Epidermal melanocyte (primary cell): ENCODE data around the gene LCOR.
A peak's percentile ranks its signal among the peaks of the same experiment; 100 is the strongest.

Experiments used
- DNase-seq: peaks from one replicate; pipeline ENCODE4 v3.0.0; 2011; ENCODE audit warnings: low spot score; ENCODE audit not compliant: insufficient read length

Gene LCOR

GRCh38 chr10:96986200-96986856 is 154.2 kb downstream of the LCOR start:
- DNase-seq: no peak

- no peak for DNase-seq
Observed at GRCh38 chr10:96987141-96987841, 155.2 kb downstream of the LCOR start.

- no peak for DNase-seq
Observed at GRCh38 chr10:96987842-96988175, 155.7 kb downstream of the LCOR start.

GRCh38 chr10:96988426-96988825 is 156.3 kb downstream of the LCOR start:
- no peak for DNase-seq

GRCh38 chr10:96991313-96991841 is 159.3 kb downstream of the LCOR start:
- no peak for DNase-seq

- DNase-seq: no peak
Observed at GRCh38 chr10:96992721-96993120, 160.6 kb downstream of the LCOR start.

- DNase-seq: peak; percentile 88
Observed at GRCh38 chr10:96995851-96996250, 163.8 kb downstream of the LCOR start.

GRCh38 chr10:96996275-96996965 is 164.3 kb downstream of the LCOR start:
- no peak for DNase-seq

GRCh38 chr10:96998329-96998888 is 166.3 kb downstream of the LCOR start:
- DNase-seq: no peak

GRCh38 chr10:96999337-96999736 is 167.2 kb downstream of the LCOR start:
- DNase-seq: no peak

GRCh38 chr10:96999987-97000386 is 167.9 kb downstream of the LCOR start:
- no peak for DNase-seq

GRCh38 chr10:97000487-97001182 is 168.5 kb downstream of the LCOR start:
- DNase-seq: no peak

- DNase-seq: no peak
Observed at GRCh38 chr10:97001183-97001991, 169.3 kb downstream of the LCOR start.

GRCh38 chr10:97002670-97003069 is 170.6 kb downstream of the LCOR start:
- DNase-seq: no peak

- no peak for DNase-seq
Observed at GRCh38 chr10:97003151-97003803, 171.2 kb downstream of the LCOR start.

- no peak for DNase-seq
Observed at GRCh38 chr10:97003804-97004201, 171.7 kb downstream of the LCOR start.

- DNase-seq: no peak
Observed at GRCh38 chr10:97004591-97004990, 172.5 kb downstream of the LCOR start.

- no peak for DNase-seq
Observed at GRCh38 chr10:97005349-97005748, 173.3 kb downstream of the LCOR start.

- DNase-seq: no peak
Observed at GRCh38 chr10:97006364-97006763, 174.3 kb downstream of the LCOR start.

- no peak for DNase-seq
Observed at GRCh38 chr10:97007417-97007816, 175.3 kb downstream of the LCOR start.
